Caco-2 (cell line): ENCODE results near the gene ADGRE1. TPM values are rescaled to one million over a fixed set of nuclear protein-coding genes. Genes with fewer than 3 reads are reported as not detected.

ENCODE experiments used
- BruUV-seq: library from RNA; stranded (reverse); fragments of 400-500 nt; replicated peaks from 2 replicates; lab custom pipeline; 2021; lab: Mats Ljungman, UMichigan
- CTCF ChIA-PET: fragments of 300-600 bp; sonication (Branson Sonifier 250); formaldehyde crosslinking; loops from one replicate; lab custom pipeline; 2022; ENCODE audit warnings: antibody characterized with exemption; lab: Charles Lee
- POLR2A ChIA-PET: fragments of 300-600 bp; sonication (Branson Sonifier 250); formaldehyde crosslinking; loops from one replicate; lab custom pipeline; 2022; ENCODE audit warnings: antibody characterized with exemption; lab: Charles Lee
- DNase-seq, 2 experiments: peaks; one replicate each; pipeline versions ENCODE4 v3.0.0 to v3.0.0-alpha.2; 2020 to 2022
- H3K27me3 ChIP-seq: replicated peaks from 2 replicates; pipeline ENCODE4 v1.6.0; 2011; ENCODE audit warnings: low read length; ENCODE audit not compliant: control insufficient read depth, insufficient read depth
- H3K36me3 ChIP-seq: 2 replicates; pipeline ENCODE4 v1.5.1; 2011; ENCODE audit warnings: low read length; ENCODE audit not compliant: control insufficient read depth, insufficient read depth
- H3K4me1 ChIP-seq: fragments of 250-450 bp; sonication (Bioruptor Pico); 2 replicates; pipeline ENCODE4 v1.5.1; 2020; ENCODE audit warnings: mild to moderate bottlenecking
- H3K4me3 ChIP-seq: 2 replicates; pipeline ENCODE4 v1.5.1; 2011; ENCODE audit warnings: low read depth, mild to moderate bottlenecking, control low read depth, low read length
- H3K9me3 ChIP-seq: fragments of 250-450 bp; sonication (Bioruptor Pico); 2 replicates; pipeline ENCODE4 v1.5.1; 2020; ENCODE audit warnings: mild to moderate bottlenecking, moderate library complexity
- H3K27ac Mint-ChIP-seq: one replicate; pipeline ENCODE4 v1.8.0; 2022; ENCODE audit warnings: mixed read lengths; ENCODE audit not compliant: unreplicated experiment
- H3K27me3 Mint-ChIP-seq: one replicate; pipeline ENCODE4 v1.8.0; 2022; ENCODE audit warnings: mixed read lengths; ENCODE audit not compliant: insufficient read depth, unreplicated experiment
- H3K36me3 Mint-ChIP-seq: one replicate; pipeline ENCODE4 v1.8.0; 2022; ENCODE audit warnings: mild to moderate bottlenecking, mixed read lengths; ENCODE audit not compliant: insufficient read depth, unreplicated experiment
- H3K4me1 Mint-ChIP-seq: one replicate; pipeline ENCODE4 v1.8.0; 2022; ENCODE audit warnings: low read depth, mixed read lengths; ENCODE audit not compliant: unreplicated experiment
- H3K4me3 Mint-ChIP-seq: one replicate; pipeline ENCODE4 v1.8.0; 2022; ENCODE audit warnings: mild to moderate bottlenecking, moderate library complexity, mixed read lengths; ENCODE audit not compliant: unreplicated experiment
- H3K9me3 Mint-ChIP-seq: one replicate; pipeline ENCODE4 v1.8.0; 2022; ENCODE audit warnings: mixed read lengths; ENCODE audit not compliant: unreplicated experiment
- intact Hi-C: fragments of 100-400 bp; cut with micrococcal nuclease; formaldehyde crosslinking; loops from one replicate; pipeline ENCODE4 v1.10.0; 2022; ENCODE audit not compliant: unreplicated experiment
- total RNA-seq: library from RNA; stranded (reverse); gene quantifications from 2 replicates; pipeline ENCODE4 v1.2.3, GENCODE V29; 2022
- TF ChIP-seq, protein P1 (sequence below), 2 experiments: fragments of 200-600 bp in 1 of 2; IDR thresholded peaks; 1 replicate in 1 of 2; 2 replicates in 1 of 2; pipeline versions ENCODE4 v1.5.1 to v1.8.0; 2011 to 2022; ENCODE audit warnings: antibody characterized with exemption in 1 of 2, control low read depth in 1 of 2, inconsistent platforms in 1 of 2, low read depth in 1 of 2, low read length in 1 of 2, mild to moderate bottlenecking in 1 of 2, moderate library complexity in 1 of 2; ENCODE audit not compliant: insufficient read depth in 1 of 2, severe bottlenecking in 1 of 2, unreplicated experiment in 1 of 2

The ADGRE1 gene
- total RNA-seq, 1 experiment from 2014 or later: not detected

GRCh38 chr19:6983448-6983847, 96.1 kb downstream of the ADGRE1 start:
- intact Hi-C loops: no loop called here
- H3K36me3 ChIP-seq: no peaks in the 10 kb centered on the region
- H3K4me3 Mint-ChIP-seq: no peak overlapping the region
- POLR2A ChIA-PET: no interaction called here
- no peaks in the 10 kb centered on the region for H3K4me1 Mint-ChIP-seq
- TF ChIP-seq, protein P1, sequence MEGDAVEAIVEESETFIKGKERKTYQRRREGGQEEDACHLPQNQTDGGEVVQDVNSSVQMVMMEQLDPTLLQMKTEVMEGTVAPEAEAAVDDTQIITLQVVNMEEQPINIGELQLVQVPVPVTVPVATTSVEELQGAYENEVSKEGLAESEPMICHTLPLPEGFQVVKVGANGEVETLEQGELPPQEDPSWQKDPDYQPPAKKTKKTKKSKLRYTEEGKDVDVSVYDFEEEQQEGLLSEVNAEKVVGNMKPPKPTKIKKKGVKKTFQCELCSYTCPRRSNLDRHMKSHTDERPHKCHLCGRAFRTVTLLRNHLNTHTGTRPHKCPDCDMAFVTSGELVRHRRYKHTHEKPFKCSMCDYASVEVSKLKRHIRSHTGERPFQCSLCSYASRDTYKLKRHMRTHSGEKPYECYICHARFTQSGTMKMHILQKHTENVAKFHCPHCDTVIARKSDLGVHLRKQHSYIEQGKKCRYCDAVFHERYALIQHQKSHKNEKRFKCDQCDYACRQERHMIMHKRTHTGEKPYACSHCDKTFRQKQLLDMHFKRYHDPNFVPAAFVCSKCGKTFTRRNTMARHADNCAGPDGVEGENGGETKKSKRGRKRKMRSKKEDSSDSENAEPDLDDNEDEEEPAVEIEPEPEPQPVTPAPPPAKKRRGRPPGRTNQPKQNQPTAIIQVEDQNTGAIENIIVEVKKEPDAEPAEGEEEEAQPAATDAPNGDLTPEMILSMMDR (IDR thresholded peaks at IDR 0.05; ENCODE audit: insufficient read depth in 1 of 2, low read depth in 1 of 2, low read length in 1 of 2, severe bottlenecking in 1 of 2, unreplicated experiment in 1 of 2): no peak
- CTCF ChIA-PET: no interaction called here
- peaks cover 2% of the 10 kb centered on the region for H3K27me3 Mint-ChIP-seq
- no peak for DNase-seq
- no peak overlapping the region for H3K4me3 ChIP-seq
- H3K27me3 ChIP-seq: no peaks in the 10 kb centered on the region
- H3K9me3 Mint-ChIP-seq: peaks cover 13% of the 10 kb centered on the region
- no peak overlapping the region for H3K27ac Mint-ChIP-seq
- no peaks in the 10 kb centered on the region for H3K36me3 Mint-ChIP-seq
- no TSS peak for BruUV-seq
- no peaks in the 10 kb centered on the region for H3K9me3 ChIP-seq
- no peaks in the 10 kb centered on the region for H3K4me1 ChIP-seq

- BruUV-seq: no TSS peak
- no peak for DNase-seq
- CTCF ChIA-PET: no interaction called here
- Histone ChIP-seq H3K27me3 (no peaks in the 10 kb centered on the region), H3K4me1 (no peaks in the 10 kb centered on the region), H3K9me3 (no peaks in the 10 kb centered on the region), H3K4me3 (no peak overlapping the region), H3K36me3 (no peaks in the 10 kb centered on the region)
- H3K4me3 Mint-ChIP-seq: no peak overlapping the region
- TF ChIP-seq, protein P1 (IDR thresholded peaks at IDR 0.05; ENCODE audit: insufficient read depth in 1 of 2, low read depth in 1 of 2, low read length in 1 of 2, severe bottlenecking in 1 of 2, unreplicated experiment in 1 of 2): no peak
- H3K27me3 Mint-ChIP-seq: peaks cover 3% of the 10 kb centered on the region
- H3K4me1 Mint-ChIP-seq: no peaks in the 10 kb centered on the region
- POLR2A ChIA-PET: no interaction called here
- intact Hi-C loops: no loop called here
- H3K9me3 Mint-ChIP-seq: peaks cover 11% of the 10 kb centered on the region
- H3K36me3 Mint-ChIP-seq: no peaks in the 10 kb centered on the region
- H3K27ac Mint-ChIP-seq: no peak overlapping the region
These were observed 100.5 kb downstream of the ADGRE1 start for GRCh38 chr19:6987850-6988249.

DNA sequence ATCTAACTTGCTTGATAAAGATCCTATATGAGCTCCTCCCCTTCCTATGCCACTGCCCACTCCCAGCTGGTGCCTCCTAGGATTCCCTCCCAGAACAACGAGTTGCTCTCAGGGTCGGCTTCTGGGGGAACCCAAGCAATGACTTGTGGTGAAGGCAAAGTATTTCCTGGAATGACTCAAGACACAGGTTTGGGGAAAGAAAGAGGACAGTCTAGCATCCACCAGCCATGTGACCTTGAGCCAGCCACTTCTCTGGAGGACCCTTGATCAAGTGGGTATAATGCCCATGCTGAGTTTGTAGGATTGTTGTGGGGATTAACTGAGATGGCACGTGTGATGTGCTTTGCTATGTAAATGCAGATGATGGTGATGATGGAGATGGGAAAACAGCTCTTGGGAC, 100.9 kb downstream of the ADGRE1 start:
- H3K9me3 Mint-ChIP-seq: peaks cover 7% of the 10 kb centered on the region

More for the DNA sequence above, 100.9 kb downstream of the ADGRE1 start:
- DNase-seq: no peak
- no TSS peak for BruUV-seq
- no peak overlapping the region for H3K4me3 Mint-ChIP-seq
- CTCF ChIA-PET: no interaction called here
- Histone ChIP-seq H3K4me1 (no peaks in the 10 kb centered on the region), H3K27me3 (no peaks in the 10 kb centered on the region), H3K4me3 (no peak overlapping the region), H3K9me3 (no peaks in the 10 kb centered on the region), H3K36me3 (no peaks in the 10 kb centered on the region)
- H3K27me3 Mint-ChIP-seq: peaks cover 3% of the 10 kb centered on the region
- TF ChIP-seq, protein P1 (IDR thresholded peaks at IDR 0.05; ENCODE audit: insufficient read depth in 1 of 2, low read depth in 1 of 2, low read length in 1 of 2, severe bottlenecking in 1 of 2, unreplicated experiment in 1 of 2): no peak
- POLR2A ChIA-PET: no interaction called here
- intact Hi-C loops: no loop called here
- no peak overlapping the region for H3K27ac Mint-ChIP-seq
- no peaks in the 10 kb centered on the region for H3K36me3 Mint-ChIP-seq
- no peaks in the 10 kb centered on the region for H3K4me1 Mint-ChIP-seq

Other genes starting within 250 kb of the ADGRE1 start
- gene TNFSF14, start 217.4 kb upstream of the ADGRE1 start, total RNA-seq: not detected in 2 replicates
- gene C3, start 166.9 kb upstream of the ADGRE1 start, total RNA-seq: 19.3 and 21.7 TPM in 2 replicates
- 48.9 and 53.6 TPM in 2 replicates for gene GPR108, start 150.0 kb upstream of the ADGRE1 start, total RNA-seq
- gene TRIP10, start 147.9 kb upstream of the ADGRE1 start, total RNA-seq: 106 and 107 TPM in 2 replicates
- gene SH2D3A, start 120.1 kb upstream of the ADGRE1 start, total RNA-seq: 20.5 and 24.5 TPM in 2 replicates
- gene VAV1, start 114.9 kb upstream of the ADGRE1 start, total RNA-seq: not detected in 2 replicates
- not detected in 2 replicates for gene MBD3L2B, start 133.9 kb downstream of the ADGRE1 start, total RNA-seq
- gene MBD3L5, start 143.0 kb downstream of the ADGRE1 start, total RNA-seq: not detected in 2 replicates
- not detected in 2 replicates for gene MBD3L4, start 152.6 kb downstream of the ADGRE1 start, total RNA-seq
- not detected in 2 replicates for gene MBD3L2, start 161.7 kb downstream of the ADGRE1 start, total RNA-seq
- not detected in 2 replicates for gene MBD3L3, start 171.1 kb downstream of the ADGRE1 start, total RNA-seq
- gene ZNF557, start 182.1 kb downstream of the ADGRE1 start, total RNA-seq: 8.3 and 8.8 TPM in 2 replicates